GM19025 (cell line): Measurements from ENCODE around the gene CACNA1I.

ENCODE experiments used
- ATAC-seq: cut with Tn5 transposase; IDR thresholded peaks from one replicate; pipeline ENCODE4 v1.9.1; 2021; ENCODE audit warnings: mild to moderate bottlenecking, low read depth, moderate library complexity; ENCODE audit not compliant: unreplicated experiment

The CACNA1I gene

GRCh38 chr22:39664485-39665200, 94.1 kb downstream of the CACNA1I start:
- no peak for ATAC-seq

- no peak for ATAC-seq
These were observed 94.7 kb downstream of the CACNA1I start for GRCh38 chr22:39665229-39665628.

GRCh38 chr22:39665661-39666431, 95.3 kb downstream of the CACNA1I start:
- ATAC-seq: no peak

GRCh38 chr22:39666495-39666894, 95.9 kb downstream of the CACNA1I start:
- no peak for ATAC-seq

GRCh38 chr22:39666926-39667325, 96.4 kb downstream of the CACNA1I start:
- ATAC-seq: no peak

- ATAC-seq: no peak
These were observed 98.9 kb downstream of the CACNA1I start for GRCh38 chr22:39669432-39669831.

GRCh38 chr22:39671936-39672335, 101.4 kb downstream of the CACNA1I start:
- no peak for ATAC-seq

- ATAC-seq: no peak
These were observed 104.0 kb downstream of the CACNA1I start for GRCh38 chr22:39674536-39674935.

- ATAC-seq: no peak
These were observed 105.4 kb downstream of the CACNA1I start for GRCh38 chr22:39675947-39676346.

GRCh38 chr22:39677967-39678366, 107.4 kb downstream of the CACNA1I start:
- no peak for ATAC-seq

GRCh38 chr22:39678862-39679490, 108.4 kb downstream of the CACNA1I start:
- no peak for ATAC-seq

GRCh38 chr22:39679652-39680051, 109.1 kb downstream of the CACNA1I start:
- ATAC-seq: no peak

- no peak for ATAC-seq
These were observed 109.9 kb downstream of the CACNA1I start for GRCh38 chr22:39680486-39680885.

GRCh38 chr22:39681038-39681861, 110.7 kb downstream of the CACNA1I start:
- ATAC-seq: no peak

- no peak for ATAC-seq
These were observed 112.4 kb downstream of the CACNA1I start for GRCh38 chr22:39682994-39683393.

- no peak for ATAC-seq
These were observed 113.1 kb downstream of the CACNA1I start for GRCh38 chr22:39683639-39684038.

- ATAC-seq: no peak
These were observed 114.2 kb downstream of the CACNA1I start for GRCh38 chr22:39684702-39685281.

- ATAC-seq: no peak
These were observed 115.0 kb downstream of the CACNA1I start for GRCh38 chr22:39685336-39686177.

- no peak for ATAC-seq
These were observed 115.6 kb downstream of the CACNA1I start for GRCh38 chr22:39686178-39686620.
